GM21576 (cell line): ENCODE measurements around the gene ENTREP3.
"Not testable (repeated sequence)": the region's sequence is repeated elsewhere in the genome, so short reads cannot be mapped to it uniquely, and the experiment has no call there.

Experiments used
- ATAC-seq: cut with Tn5 transposase; IDR thresholded peaks from one replicate; pipeline ENCODE4 v1.9.1; 2021; ENCODE audit warnings: mild to moderate bottlenecking, moderate library complexity; ENCODE audit not compliant: unreplicated experiment

Gene ENTREP3

GRCh38 chr1:155251566-155251965 is 3.7 kb downstream of the ENTREP3 start:
- ATAC-seq = no peak

GRCh38 chr1:155250633-155251449 is 4.4 kb downstream of the ENTREP3 start:
- ATAC-seq = peak; percentile 78

DNA sequence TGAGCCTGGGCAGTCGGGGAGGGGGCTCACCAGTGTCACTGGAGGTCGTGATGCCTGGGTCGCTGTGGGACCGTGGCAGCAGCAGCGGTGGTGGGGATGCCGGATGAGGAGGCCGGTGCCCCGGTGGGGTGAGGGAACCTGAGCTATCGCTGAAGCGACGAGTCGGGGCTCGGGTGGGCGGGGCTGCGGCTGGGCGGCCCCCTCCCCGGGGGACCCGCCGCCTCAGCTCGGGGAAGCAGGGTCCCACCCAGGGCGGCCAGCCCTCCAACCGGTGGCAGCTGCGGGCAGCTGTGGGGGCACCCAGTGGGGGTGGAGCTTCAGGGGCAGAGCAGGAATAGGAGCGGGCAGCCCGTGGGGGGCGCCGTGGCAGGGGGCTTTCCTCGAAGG is 5.0 kb downstream of the ENTREP3 start:
- ATAC-seq = peak; percentile 4

GRCh38 chr1:155247667-155248553 is 7.4 kb downstream of the ENTREP3 start:
- ATAC-seq = no peak

DNA sequence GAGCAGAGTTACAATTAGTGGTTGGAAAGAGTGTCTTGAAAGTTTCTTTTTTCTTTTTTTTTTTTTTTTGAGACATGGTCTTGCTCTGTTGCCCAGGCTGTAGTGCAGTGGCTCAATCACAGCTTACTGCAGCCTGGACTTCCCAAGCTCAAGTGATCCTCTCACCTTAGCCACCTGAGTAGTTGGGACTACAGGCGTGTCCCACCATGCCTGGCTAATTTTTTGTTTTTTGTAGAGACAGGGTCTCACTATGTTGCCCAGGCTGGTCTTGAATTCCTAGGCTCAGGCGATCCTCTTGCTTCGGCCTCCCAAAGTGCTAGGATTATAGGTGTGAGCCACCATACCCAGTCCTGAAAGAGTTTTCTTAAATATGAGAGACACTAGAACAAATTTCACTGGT is 8.5 kb downstream of the ENTREP3 start:
- ATAC-seq = not testable (repeated sequence)

DNA sequence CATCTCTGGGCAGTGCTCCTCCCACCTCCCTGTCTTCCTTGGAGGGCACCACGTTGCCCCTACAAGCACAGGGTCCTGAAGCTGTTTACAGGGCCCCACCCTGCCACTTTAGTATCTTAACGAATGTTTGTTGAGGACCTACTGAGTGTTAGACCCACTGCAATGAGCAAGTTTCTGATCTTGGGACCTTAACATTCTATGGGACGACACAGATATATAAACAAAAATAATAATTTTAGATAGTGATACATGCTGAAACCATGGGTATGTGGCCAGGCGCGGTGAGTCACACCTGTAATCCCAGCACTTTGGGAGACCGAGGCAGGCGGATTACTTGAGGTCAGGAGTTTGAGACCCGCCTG is 10.1 kb downstream of the ENTREP3 start:
- ATAC-seq = no peak

DNA sequence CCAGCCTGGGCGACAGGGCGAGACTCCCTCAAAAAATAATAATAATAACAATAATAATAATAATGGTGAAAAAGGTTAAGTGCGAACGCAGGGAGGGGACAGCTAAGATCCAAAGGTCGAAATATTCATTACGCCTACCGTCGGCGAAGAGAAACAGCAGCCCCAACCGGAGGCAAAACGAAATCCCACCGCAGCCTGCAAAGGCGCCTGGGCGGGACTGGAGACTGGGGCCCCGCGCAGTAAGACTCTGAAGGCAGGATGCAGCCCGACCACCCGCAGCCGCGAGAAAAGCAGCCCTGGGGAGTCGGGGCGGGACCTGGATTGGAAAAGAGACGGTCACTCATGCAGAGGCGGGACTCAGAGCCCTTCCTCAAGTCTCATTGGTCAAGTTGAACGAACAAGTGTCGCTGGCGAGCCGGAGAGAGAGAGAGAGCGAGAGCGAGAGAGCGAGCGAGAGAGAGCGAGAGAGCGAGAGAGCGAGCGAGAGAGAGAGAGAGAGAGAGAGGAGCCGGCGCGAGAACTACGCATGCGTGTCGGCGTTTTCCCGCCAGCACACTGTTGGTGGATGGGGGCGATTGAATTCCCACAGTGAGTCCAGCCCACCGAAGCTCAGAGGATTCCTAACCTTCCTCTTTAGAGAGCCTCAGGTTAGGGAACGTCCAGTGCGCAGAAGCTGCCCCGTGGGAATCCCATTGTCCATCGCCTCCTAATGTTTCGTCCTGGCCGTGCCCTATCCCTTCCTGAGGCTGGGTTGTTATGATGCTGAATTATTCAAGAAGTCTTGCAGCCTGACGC is 10.7 kb downstream of the ENTREP3 start:
- peak; percentile 86 for ATAC-seq

DNA sequence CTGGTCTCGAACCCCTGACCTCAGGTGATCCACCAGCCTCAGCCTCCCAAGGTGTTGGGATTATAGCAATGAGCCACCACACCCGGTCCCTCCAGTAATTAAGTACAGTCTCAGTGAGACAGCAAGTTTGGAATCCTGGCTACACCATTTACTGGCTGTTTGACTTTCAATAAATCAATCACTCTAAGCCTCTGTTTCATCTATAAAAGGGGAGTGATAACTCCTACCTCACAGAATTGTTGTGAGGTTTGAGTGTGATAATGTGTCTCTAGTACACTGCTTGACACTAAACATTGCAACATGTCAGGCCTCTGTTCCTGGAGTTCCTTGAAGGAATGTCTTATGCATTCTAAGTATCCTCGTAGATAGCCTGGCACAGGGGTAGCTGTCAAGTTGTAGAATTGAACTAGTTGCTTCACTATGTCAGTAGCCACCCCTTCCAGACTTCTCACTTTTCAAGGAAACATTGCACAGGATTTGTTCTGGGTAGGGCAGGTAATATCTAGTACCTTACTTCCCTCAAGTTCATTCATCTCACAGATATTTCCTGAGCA is 12.4 kb downstream of the ENTREP3 start:
- no peak for ATAC-seq

DNA sequence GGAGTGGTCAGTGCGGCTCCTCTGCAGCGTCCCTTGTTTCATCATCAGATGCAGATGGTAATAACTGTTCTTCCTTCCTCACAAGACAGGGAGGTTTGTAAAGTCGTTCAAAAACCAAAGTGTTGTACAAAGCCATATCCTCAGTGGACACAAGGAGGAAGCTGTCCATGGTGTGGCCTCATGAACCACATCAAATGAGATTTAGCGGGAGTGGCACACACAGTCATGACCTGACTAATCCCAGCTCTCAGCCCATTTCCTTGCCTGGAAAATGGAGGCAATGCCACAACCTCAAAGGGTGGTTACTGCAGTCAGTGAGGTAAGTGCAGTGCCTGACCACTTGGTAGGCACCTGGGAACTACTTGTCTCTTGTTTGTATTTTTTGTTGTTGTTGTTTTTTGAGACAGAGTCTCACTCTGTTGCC is 13.4 kb downstream of the ENTREP3 start:
- no peak for ATAC-seq

- peak; percentile 36 for ATAC-seq
These were observed 14.1 kb downstream of the ENTREP3 start for GRCh38 chr1:155241069-155241679.

GRCh38 chr1:155236451-155236850 is 18.8 kb downstream of the ENTREP3 start:
- no peak for ATAC-seq

- not testable (repeated sequence) for ATAC-seq
These were observed 19.9 kb downstream of the ENTREP3 start for GRCh38 chr1:155235375-155235774.

- not testable (repeated sequence) for ATAC-seq
These were observed 21.8 kb downstream of the ENTREP3 start for GRCh38 chr1:155233502-155233901.

- not testable (repeated sequence) for ATAC-seq
These were observed 23.0 kb downstream of the ENTREP3 start for GRCh38 chr1:155232001-155232978.

DNA sequence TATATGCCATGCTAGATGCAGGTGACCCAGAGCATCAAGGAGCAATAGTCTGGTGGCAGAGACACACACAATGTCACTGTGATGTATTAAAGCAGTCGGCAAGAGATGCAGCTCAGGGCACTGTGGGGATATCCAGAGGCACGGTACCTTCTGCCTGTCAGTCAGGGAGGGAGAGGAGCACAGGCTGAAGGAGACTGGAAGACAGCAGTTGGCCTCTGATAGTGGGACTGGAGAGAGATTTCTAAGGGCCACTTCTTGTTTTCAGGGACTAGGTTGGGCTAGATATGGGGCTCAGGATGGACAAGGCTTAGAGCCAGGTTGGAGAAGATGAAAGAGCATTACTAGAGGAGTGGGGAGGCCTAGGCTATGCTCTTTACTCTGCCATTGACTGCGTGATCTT is 24.0 kb downstream of the ENTREP3 start:
- ATAC-seq = not testable (repeated sequence)

DNA sequence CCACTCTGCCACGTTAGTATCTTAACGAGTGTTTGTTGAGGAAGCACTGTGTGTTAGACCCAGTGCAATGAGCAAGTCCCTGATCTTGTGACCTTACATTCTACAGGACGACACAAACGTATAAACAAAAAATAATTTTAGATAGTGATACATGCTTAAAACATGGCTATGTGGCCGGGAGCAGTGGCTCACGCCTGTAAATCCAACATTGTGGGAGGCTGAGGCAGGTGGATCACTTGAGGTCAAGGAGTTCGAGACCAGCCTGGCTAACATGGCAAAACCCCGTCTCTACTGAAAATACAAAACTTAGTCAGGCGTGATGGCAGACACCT is 27.2 kb downstream of the ENTREP3 start:
- ATAC-seq = no peak

DNA sequence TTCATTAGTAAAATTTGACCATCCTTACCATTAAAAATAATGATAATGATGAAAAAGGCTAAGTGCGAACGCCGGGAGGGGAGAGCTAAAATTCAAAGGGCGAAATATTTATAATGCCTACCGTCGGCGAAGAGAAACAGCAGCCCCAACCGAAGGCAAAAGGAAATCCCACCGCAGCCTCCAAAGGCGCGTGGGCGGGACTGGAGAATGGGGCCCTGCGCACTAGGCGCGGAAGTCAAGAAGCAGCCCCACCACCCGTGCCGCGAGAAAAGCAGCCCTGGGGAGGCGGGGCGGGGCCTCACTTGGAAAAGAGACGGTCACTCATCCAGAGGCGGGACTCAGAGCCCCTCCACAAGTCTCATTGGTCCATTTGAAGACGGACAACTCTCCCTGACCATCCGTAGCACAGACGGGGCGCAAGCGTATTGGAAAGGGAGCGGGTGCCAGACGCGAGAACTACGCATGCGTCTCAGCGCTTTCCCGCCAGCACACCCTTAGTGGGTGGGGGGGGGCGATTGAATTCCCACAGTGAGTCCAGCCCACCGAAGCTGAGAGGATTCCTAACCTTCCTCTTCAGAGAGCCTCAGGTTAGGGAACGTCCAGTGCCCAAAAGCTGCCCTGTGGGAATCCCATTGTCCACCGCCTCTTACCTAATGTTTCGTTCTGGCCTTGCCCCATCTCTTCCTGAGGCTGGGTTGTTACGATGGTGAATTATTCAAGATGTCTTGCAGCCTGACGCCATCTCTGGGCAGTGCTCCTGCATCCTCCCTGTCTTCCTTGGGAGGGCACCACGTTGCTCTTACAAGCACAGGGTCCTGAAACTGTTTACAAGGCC is 27.8 kb downstream of the ENTREP3 start:
- ATAC-seq = peak; percentile 85

GRCh38 chr1:155226910-155227260 is 28.4 kb downstream of the ENTREP3 start:
- peak; percentile 13 for ATAC-seq
